Upper lobe of left lung (tissue), 6 donors: ENCODE data around the gene CMSS1. TPM values are rescaled to one million over a fixed set of nuclear protein-coding genes. Genes with fewer than 3 reads are reported as not detected.

Experiments
- ATAC-seq, 2 donors: fragments of 200-7000 bp; cut with Tn5 transposase; one replicate each; pipeline ENCODE4 v1.9.1; 2022; ENCODE audit warnings: mild to moderate bottlenecking in 2 of 2, moderate library complexity in 2 of 2; ENCODE audit not compliant: low FRiP score in 2 of 2
- DNase-seq, 2 donors: peaks; one replicate each; pipeline ENCODE4 v3.0.0-alpha.2; 2019 to 2020
- H3K27ac ChIP-seq, 4 donors: fragments of 200-600 bp; sonication (generic); one replicate each; pipeline ENCODE4 v1.5.1; 2016 to 2019
- H3K27me3 ChIP-seq, 4 donors: fragments of 200-600 bp; sonication (generic); one replicate each; pipeline ENCODE4 v1.5.1; 2017 to 2019
- H3K36me3 ChIP-seq, 4 donors: fragments of 200-600 bp; sonication (generic); one replicate each; pipeline ENCODE4 v1.5.1; 2016 to 2019
- H3K4me1 ChIP-seq, 4 donors: fragments of 200-600 bp; sonication (generic); one replicate each; pipeline ENCODE4 v1.5.1; 2018 to 2019
- H3K4me3 ChIP-seq, 4 donors: fragments of 200-600 bp; sonication (generic); one replicate each; pipeline ENCODE4 v1.5.1; 2017 to 2019; ENCODE audit warnings: mild to moderate bottlenecking in 2 of 4, moderate library complexity in 1 of 4
- H3K9me3 ChIP-seq, 4 donors: fragments of 200-600 bp; sonication (generic); one replicate each; pipeline ENCODE4 v1.5.1; 2018 to 2019
- EP300 ChIP-seq, 4 donors: sonication (generic); formaldehyde crosslinking; IDR thresholded peaks; one replicate each; pipeline ENCODE4 v1.5.1; 2017; ENCODE audit warnings: antibody characterized with exemption in 4 of 4, control low read depth in 2 of 4
- POLR2A ChIP-seq, 4 donors: fragments of 450-650 bp; IDR thresholded peaks; one replicate each; pipeline ENCODE4 v1.5.1; 2016 to 2017; ENCODE audit warnings: antibody characterized with exemption in 4 of 4, mild to moderate bottlenecking in 2 of 4
- POLR2AphosphoS5 ChIP-seq, 2 donors: sonication (generic); formaldehyde crosslinking; IDR thresholded peaks; one replicate each; pipeline ENCODE4 v1.5.1; 2017; ENCODE audit warnings: antibody characterized with exemption in 2 of 2
- WGBS, 2 donors: methylation state at CpG; one replicate each; pipeline ENCODE4 v1.1.5; 2017 to 2018; 5-methylcytosine and 5-hydroxymethylcytosine counted together
- total RNA-seq, 6 donors: library from RNA; depleted of rRNA in 4 of 6; stranded (reverse); fragments of >200 nt in 4 of 6; gene quantifications; one replicate each; pipeline versions ENCODE4 v1.1.0 to v1.2.1, GENCODE V29; 2016 to 2021
- TF ChIP-seq, protein P1 (sequence below), 6 experiments: fragments of 450-650 bp in 4 of 6; fragments of 200-600 bp in 2 of 6; sonication (generic) in 2 of 6; IDR thresholded peaks; one replicate each; pipeline ENCODE4 v1.5.1; 2016 to 2019; ENCODE audit warnings: antibody characterized with exemption in 6 of 6
- donor health status: DM: no; HTN: no; CAD: no; lungs with moderate emphysema.
- donor health status: DM: no; HTN: yes; CAD: no; lungs with severe emphysema.

Gene CMSS1
- total RNA-seq, 6 donors from 2014 or later = 4.0 to 21.1 (median 12.0) TPM

DNA sequence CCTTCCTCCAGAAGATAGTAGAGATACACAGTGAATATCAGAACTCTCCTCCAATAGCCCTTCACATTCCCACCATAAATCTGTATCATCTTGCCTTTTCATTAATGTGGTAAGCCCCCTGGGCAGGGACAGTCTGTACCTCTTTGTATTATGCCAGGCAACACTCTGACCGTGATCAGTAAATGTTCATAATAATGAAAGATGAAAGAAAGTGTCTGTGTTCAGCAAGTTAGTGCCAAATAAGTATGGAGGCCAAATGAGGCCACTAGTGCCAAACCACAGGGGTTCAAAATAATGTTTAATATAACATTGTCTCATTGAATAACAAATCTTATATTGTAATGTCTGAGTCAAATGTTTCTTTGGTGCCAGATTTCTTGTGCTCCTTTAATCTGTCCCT, 104.3 kb downstream of the CMSS1 start:
- no peaks in the 10 kb centered on the region for H3K36me3 ChIP-seq
- no peak for ATAC-seq
- no peaks in the 10 kb centered on the region for H3K9me3 ChIP-seq
- no peak overlapping the region for H3K4me3 ChIP-seq
- TF ChIP-seq POLR2AphosphoS5 (IDR thresholded peaks at IDR 0.05) = no peak
- TF ChIP-seq EP300 (IDR thresholded peaks at IDR 0.05) = no peak
- TF ChIP-seq POLR2A (IDR thresholded peaks at IDR 0.05) = no peak
- TF ChIP-seq, protein P1, sequence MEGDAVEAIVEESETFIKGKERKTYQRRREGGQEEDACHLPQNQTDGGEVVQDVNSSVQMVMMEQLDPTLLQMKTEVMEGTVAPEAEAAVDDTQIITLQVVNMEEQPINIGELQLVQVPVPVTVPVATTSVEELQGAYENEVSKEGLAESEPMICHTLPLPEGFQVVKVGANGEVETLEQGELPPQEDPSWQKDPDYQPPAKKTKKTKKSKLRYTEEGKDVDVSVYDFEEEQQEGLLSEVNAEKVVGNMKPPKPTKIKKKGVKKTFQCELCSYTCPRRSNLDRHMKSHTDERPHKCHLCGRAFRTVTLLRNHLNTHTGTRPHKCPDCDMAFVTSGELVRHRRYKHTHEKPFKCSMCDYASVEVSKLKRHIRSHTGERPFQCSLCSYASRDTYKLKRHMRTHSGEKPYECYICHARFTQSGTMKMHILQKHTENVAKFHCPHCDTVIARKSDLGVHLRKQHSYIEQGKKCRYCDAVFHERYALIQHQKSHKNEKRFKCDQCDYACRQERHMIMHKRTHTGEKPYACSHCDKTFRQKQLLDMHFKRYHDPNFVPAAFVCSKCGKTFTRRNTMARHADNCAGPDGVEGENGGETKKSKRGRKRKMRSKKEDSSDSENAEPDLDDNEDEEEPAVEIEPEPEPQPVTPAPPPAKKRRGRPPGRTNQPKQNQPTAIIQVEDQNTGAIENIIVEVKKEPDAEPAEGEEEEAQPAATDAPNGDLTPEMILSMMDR (IDR thresholded peaks at IDR 0.05) = no peak
- peak overlapping the region in 2 of 4 donors; percentile 26 to 67 for H3K27ac ChIP-seq
- 86 to 95% methylated on average over 1 of the region's 1 CpG for WGBS, 2 donors
- H3K27me3 ChIP-seq = no peaks in the 10 kb centered on the region
- no peak for DNase-seq
- H3K4me1 ChIP-seq = peaks cover 20 to 39% (median 26%) of the 10 kb centered on the region in 4 donors

DNA sequence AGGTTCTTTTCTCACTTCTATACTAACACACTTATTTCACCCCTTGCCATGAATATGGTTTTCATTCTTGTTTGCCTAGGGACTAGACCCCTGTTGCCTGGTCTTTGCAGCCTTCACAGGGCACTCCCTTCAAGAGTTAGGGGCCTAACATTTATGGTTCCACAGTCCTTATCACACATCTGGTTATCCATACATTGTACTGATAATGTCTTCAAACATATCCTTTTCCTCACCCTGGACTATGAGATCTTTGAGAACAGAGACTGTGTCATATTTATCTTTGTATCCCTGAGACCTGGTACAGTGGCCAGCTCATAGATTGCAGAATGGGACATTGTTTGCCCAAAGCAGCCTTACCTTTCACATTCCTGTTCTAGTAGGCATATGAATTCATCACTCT, 106.2 kb downstream of the CMSS1 start:
- no peak overlapping the region for H3K27ac ChIP-seq

DNA sequence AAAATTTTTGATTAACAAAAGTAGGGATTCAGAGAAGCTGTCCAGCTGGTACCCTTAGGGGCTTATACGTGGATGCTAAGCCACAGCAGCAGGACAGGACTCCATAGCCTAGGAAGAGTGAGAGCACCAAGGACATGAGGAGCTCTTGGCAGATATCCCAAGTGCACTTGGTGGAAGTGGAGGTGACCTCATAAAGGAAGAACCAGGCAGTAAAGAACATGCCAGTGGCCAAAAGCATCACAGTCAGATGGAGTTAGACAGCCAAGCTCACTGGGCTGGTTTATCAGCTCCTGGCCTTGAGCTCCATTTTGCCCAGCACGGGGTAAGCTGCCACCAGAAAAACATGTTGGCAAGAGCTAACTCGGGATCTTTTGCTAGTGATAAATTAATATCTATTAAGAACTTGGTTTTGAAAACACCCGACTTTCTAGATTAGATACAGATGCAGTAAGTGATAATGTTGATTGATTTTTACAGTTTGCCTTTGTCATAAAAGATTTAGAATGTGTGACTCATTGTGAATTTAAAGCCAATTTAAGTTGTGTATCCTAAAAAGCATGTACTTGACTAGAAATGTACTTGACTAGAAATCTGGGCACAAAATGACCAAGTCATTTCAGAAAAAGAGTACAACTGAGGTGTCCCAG, 108.0 kb downstream of the CMSS1 start:
- WGBS, 2 donors = 53 to 59% methylated on average over 4 of the region's 4 CpGs
- Histone ChIP-seq H3K9me3 (no peaks in the 10 kb centered on the region), H3K27ac (peak overlapping the region in 2 of 4 donors; percentile 21 to 28), H3K27me3 (no peaks in the 10 kb centered on the region), H3K36me3 (no peaks in the 10 kb centered on the region), H3K4me3 (no peak overlapping the region), H3K4me1 (peaks cover 7 to 21% (median 17%) of the 10 kb centered on the region in 4 donors)
- DNase-seq (peak in 1 of 2 donors; percentile 89), ATAC-seq (peak; percentile 65 to 79)
- TF ChIP-seq POLR2AphosphoS5 (IDR thresholded peaks at IDR 0.05) (peak in 1 of 2 donors; percentile 64), EP300 (IDR thresholded peaks at IDR 0.05) (no peak), POLR2A (IDR thresholded peaks at IDR 0.05) (peak in 1 of 4 donors; percentile 43)

More for the DNA sequence above, 106.2 kb downstream of the CMSS1 start:
- H3K36me3 ChIP-seq = no peaks in the 10 kb centered on the region
- no peaks in the 10 kb centered on the region for H3K9me3 ChIP-seq
- DNase-seq (no peak), ATAC-seq (no peak)
- H3K4me3 ChIP-seq = no peak overlapping the region
- no peaks in the 10 kb centered on the region for H3K27me3 ChIP-seq
- peaks cover 20 to 39% (median 23%) of the 10 kb centered on the region in 4 donors for H3K4me1 ChIP-seq
- TF ChIP-seq, protein P1 (IDR thresholded peaks at IDR 0.05) = no peak
- TF ChIP-seq POLR2AphosphoS5 (IDR thresholded peaks at IDR 0.05) = no peak
- TF ChIP-seq EP300 (IDR thresholded peaks at IDR 0.05) = no peak

DNA sequence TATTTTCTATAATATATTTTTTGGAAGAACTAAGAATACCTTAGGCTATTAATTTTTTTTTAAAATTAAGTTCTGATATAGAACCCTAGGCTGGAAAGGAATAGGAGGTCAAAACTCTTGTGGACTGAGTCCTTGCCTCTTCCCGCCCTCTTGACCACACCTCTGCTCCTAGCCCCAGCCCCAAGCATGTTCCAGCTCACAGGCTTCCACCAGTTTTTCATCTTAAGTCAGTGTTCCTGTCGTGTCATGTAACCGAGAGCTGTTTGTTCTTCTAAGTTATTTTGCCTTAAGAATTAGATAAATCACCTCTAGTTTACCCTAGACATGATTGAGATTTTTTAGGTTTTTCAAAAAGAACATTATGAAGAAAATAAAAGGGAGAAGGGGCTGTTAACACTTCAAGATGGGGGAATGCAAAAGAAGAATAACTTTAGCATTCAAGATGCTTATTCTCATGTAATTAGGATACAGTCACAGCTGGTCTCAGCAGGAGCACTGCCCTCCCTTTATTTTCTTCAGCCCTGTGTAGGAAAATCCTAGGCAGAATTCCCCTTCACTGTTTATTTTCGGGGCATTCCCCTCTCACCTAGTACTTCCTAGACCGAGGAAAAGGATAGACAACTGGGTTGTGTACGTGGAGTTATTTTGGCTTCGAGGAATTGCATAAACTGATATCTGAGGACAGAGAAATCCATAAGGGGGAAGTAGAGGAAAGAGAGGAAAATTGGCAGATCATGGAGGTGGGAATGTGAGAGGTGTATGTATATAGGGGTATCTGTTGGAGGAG, 110.2 kb downstream of the CMSS1 start:
- H3K9me3 ChIP-seq = no peaks in the 10 kb centered on the region
- peaks cover 0 to 18% (median 10%) of the 10 kb centered on the region in 4 donors for H3K4me1 ChIP-seq
- no peak for DNase-seq
- H3K36me3 ChIP-seq = no peaks in the 10 kb centered on the region
- WGBS, 2 donors = 76 to 81% methylated on average over 7 of the region's 7 CpGs
- TF ChIP-seq EP300 (IDR thresholded peaks at IDR 0.05) = no peak
- no peak for TF ChIP-seq POLR2AphosphoS5 (IDR thresholded peaks at IDR 0.05)
- TF ChIP-seq, protein P1 (IDR thresholded peaks at IDR 0.05) = no peak
- TF ChIP-seq POLR2A (IDR thresholded peaks at IDR 0.05) = no peak
- H3K27ac ChIP-seq = no peak overlapping the region
- no peak for ATAC-seq
- no peak overlapping the region for H3K4me3 ChIP-seq
- no peaks in the 10 kb centered on the region for H3K27me3 ChIP-seq
